ENCODE measurements around the gene ADAP1.

DNA sequence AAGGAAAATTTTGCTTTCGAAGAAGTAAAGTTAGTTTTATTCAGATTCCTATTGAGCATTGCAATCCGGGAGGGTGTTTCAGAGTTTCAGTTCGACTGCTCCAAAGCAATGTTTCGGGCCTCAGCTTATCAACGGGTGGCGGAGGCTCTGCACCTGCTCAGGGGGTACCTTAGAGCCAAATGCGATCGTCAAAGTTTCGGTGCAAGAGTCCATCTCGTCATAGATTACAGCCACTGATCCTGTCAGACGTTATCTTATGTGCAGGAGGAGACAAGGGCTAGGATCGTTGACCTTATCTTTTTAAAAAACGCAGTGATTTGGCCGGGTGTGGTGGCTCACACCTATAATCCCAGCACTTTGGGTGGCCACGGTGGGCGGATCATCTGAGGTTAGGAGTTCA, 24.7 kb upstream of the ADAP1 start:
- TF ChIP-seq ZNF274 (IDR thresholded peaks at IDR 0.05; ENCODE audit: low read length) (no peak), ZNF274 (tag by site-specific recombination; IDR thresholded peaks at IDR 0.05; ENCODE audit: borderline replicate concordance) (no peak), KLF1 (tag by site-specific recombination; IDR thresholded peaks at IDR 0.05) (no peak), ZBTB20 (tag by site-specific recombination; IDR thresholded peaks at IDR 0.05) (no peak), ZNF747 (tag by site-specific recombination; IDR thresholded peaks at IDR 0.05) (no peak), TRIM28 (IDR thresholded peaks at IDR 0.05; ENCODE audit: borderline replicate concordance, low read length) (no peak), YY1 (tag by site-specific recombination; IDR thresholded peaks at IDR 0.05) (no peak)
- TF ChIP-seq, protein P1, sequence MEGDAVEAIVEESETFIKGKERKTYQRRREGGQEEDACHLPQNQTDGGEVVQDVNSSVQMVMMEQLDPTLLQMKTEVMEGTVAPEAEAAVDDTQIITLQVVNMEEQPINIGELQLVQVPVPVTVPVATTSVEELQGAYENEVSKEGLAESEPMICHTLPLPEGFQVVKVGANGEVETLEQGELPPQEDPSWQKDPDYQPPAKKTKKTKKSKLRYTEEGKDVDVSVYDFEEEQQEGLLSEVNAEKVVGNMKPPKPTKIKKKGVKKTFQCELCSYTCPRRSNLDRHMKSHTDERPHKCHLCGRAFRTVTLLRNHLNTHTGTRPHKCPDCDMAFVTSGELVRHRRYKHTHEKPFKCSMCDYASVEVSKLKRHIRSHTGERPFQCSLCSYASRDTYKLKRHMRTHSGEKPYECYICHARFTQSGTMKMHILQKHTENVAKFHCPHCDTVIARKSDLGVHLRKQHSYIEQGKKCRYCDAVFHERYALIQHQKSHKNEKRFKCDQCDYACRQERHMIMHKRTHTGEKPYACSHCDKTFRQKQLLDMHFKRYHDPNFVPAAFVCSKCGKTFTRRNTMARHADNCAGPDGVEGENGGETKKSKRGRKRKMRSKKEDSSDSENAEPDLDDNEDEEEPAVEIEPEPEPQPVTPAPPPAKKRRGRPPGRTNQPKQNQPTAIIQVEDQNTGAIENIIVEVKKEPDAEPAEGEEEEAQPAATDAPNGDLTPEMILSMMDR (tag by site-specific recombination; IDR thresholded peaks at IDR 0.05): no peak
- TF ChIP-seq, protein P2, sequence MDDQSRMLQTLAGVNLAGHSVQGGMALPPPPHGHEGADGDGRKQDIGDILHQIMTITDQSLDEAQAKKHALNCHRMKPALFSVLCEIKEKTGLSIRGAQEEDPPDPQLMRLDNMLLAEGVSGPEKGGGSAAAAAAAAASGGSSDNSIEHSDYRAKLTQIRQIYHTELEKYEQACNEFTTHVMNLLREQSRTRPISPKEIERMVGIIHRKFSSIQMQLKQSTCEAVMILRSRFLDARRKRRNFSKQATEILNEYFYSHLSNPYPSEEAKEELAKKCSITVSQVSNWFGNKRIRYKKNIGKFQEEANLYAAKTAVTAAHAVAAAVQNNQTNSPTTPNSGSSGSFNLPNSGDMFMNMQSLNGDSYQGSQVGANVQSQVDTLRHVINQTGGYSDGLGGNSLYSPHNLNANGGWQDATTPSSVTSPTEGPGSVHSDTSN (CRISPR knock-in tag; IDR thresholded peaks at IDR 0.05): no peak
